Pancreas (tissue), 10 donors: ENCODE measurements around the gene NXT1. TPM values are rescaled to one million over a fixed set of nuclear protein-coding genes. Genes with fewer than 3 reads are reported as not detected.

Experiments
- ATAC-seq, 4 donors: fragments of 200-7000 bp; cut with Tn5 transposase; one replicate each; pipeline versions ENCODE4 v1.8.0 to v1.9.1; 2020; ENCODE audit warnings: mild to moderate bottlenecking in 4 of 4, moderate library complexity in 4 of 4
- DNase-seq, 6 donors: peaks; one replicate each; pipeline ENCODE4 v3.0.0-alpha.2; 2020
- FAIRE-seq: peaks from 2 replicates; lab custom pipeline; 2012; peaks lifted over from hg19 to GRCh38; lab: Jason Lieb, UNC
- H3K27ac ChIP-seq, 4 donors: fragments of 200-600 bp; sonication (generic); 1 replicate in 3 of 4; 2 replicates in 1 of 4; pipeline versions ENCODE4 v1.5.0 to v1.8.0; 2020
- H3K27me3 ChIP-seq, 4 donors: fragments of 200-600 bp; one replicate each; pipeline ENCODE4 v1.8.0; 2021
- H3K36me3 ChIP-seq, 3 donors: fragments of 200-600 bp; sonication (generic) in 1 of 3; one replicate each; pipeline versions ENCODE4 v1.5.0 to v1.8.0; 2020 to 2021
- H3K4me1 ChIP-seq, 3 donors: fragments of 200-600 bp; one replicate each; pipeline ENCODE4 v1.8.0; 2021
- H3K4me3 ChIP-seq, 4 donors: fragments of 200-600 bp; sonication (generic) in 2 of 4; one replicate each; pipeline versions ENCODE4 v1.5.0 to v1.8.0; 2020 to 2021
- H3K9me3 ChIP-seq, 4 donors: fragments of 200-600 bp; one replicate each; pipeline ENCODE4 v1.8.0; 2021
- WGBS, 2 donors: extraction: QIAGEN DNeasy Blood & Tissue Kit; methylation state at CpG; one replicate each; pipeline ENCODE4 v1.1.7; 2013; 5-methylcytosine and 5-hydroxymethylcytosine counted together
- intact Hi-C, 3 donors: fragments of 100-400 bp; cut with DNase I; formaldehyde crosslinking; loops; one replicate each; pipeline versions ENCODE4 v1.11.1 to v1.14.2; 2022
- polyA plus RNA-seq, 2 donors: library from polyadenylated mRNA; stranded (reverse); fragments of 200-250 nt; gene quantifications; one replicate each; pipeline ENCODE4 v1.2.3, GENCODE V29; 2013
- total RNA-seq, 6 donors: library from RNA; stranded (reverse); fragmentation: NEBNext Ultra II Directional in 4 of 6; extraction: Animal tissue kit (Norgen Biotek cat#: 25700) in 4 of 6; gene quantifications; one replicate each; pipeline versions ENCODE4 v1.2.1 to v1.2.4, GENCODE V29; 2021 to 2023
- TF ChIP-seq, protein P1 (sequence below), 4 donors: fragments of 200-600 bp; sonication (generic) in 3 of 4; IDR thresholded peaks; one replicate each; pipeline versions ENCODE4 v1.5.0 to v1.8.0; 2021; ENCODE audit warnings: antibody characterized with exemption in 4 of 4
- donor health status: healthy with polysubstance abuse.
- donor health status: DM: no; HTN: no; CAD: no; lungs with moderate emphysema.
- donor health status: DM: no; HTN: no; CAD: no.
- donor health status: control.
- donor health status: control.
- donor health status: Bipolar disorder and iron deficiency.
- donor health status: DM: yes; HTN: yes; CAD: no.
- donor health status: DM: no; HTN: no; CAD: no.
- donor health status: DM: no; HTN: no; CAD: no.
- donor health status: DM: yes; HTN: yes; CAD: no.

Gene NXT1
- total and polyA plus RNA-seq, 8 donors, result 4.2 to 9.6 (median 7.4) TPM

DNA sequence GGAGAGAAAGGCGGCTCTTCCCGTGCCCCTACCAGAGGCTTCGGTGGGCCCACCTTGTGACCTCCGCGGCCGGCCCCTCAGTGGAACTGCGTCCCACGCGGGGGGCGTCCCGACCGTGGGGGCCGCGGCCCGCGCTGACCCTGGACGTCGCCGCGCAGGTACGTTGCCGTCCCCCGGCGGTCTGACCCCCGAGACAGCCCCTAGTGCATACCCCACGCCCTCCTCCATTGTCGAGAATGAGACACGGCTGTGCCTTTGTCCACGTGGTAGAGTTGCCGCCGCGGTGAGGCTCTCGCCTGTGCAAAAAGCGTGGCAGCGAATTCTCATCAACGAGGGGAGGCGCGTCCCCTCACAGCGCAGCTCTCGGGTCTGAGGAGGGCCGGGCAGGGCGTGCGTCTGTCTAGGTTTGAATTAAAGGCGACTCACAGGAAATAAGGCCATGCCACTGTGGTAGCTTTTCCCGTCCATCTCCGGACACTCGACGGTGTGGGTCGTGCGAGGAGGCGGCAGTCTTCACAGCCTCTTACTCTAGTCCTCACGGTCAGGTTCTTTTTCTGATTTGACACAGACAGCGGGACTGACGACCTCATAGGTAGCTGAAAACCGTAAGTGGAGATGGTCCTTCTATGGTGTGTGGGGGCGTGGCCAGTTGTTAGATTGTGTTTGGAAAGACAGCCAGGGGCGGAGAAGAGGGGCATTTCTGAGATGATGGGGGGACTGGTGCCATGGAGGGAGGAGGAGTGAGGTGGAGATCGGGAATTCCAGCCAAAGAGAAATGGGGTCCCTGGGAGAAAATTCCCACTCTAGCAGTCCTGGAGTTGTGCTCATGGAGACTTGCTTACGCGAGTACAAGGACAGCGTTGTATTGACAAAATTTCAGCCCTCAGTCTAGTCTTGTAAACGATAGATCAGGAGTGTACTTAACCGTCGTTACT is 580 bp downstream of the NXT1 start:
- ATAC-seq (peak; percentile 25 to 35 (median 31)), DNase-seq (peak in 5 of 6 donors; percentile 37 to 79 (median 52)), FAIRE-seq (no peak)
- peak overlapping the region; percentile 88 to 99 (median 98) for H3K27ac ChIP-seq
- peak overlapping the region; percentile 94 to 98 (median 96) for H3K4me3 ChIP-seq
- 1% methylated on average over 48 to 64 of the region's 64 CpGs for WGBS, 2 donors
- peaks cover 0 to 5% (median 5%) of the 10 kb centered on the region in 3 donors for H3K36me3 ChIP-seq
- H3K27me3 ChIP-seq, result no peaks in the 10 kb centered on the region
- H3K9me3 ChIP-seq, result no peaks in the 10 kb centered on the region
- TF ChIP-seq, protein P1, sequence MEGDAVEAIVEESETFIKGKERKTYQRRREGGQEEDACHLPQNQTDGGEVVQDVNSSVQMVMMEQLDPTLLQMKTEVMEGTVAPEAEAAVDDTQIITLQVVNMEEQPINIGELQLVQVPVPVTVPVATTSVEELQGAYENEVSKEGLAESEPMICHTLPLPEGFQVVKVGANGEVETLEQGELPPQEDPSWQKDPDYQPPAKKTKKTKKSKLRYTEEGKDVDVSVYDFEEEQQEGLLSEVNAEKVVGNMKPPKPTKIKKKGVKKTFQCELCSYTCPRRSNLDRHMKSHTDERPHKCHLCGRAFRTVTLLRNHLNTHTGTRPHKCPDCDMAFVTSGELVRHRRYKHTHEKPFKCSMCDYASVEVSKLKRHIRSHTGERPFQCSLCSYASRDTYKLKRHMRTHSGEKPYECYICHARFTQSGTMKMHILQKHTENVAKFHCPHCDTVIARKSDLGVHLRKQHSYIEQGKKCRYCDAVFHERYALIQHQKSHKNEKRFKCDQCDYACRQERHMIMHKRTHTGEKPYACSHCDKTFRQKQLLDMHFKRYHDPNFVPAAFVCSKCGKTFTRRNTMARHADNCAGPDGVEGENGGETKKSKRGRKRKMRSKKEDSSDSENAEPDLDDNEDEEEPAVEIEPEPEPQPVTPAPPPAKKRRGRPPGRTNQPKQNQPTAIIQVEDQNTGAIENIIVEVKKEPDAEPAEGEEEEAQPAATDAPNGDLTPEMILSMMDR (IDR thresholded peaks at IDR 0.05), result no peak
- H3K4me1 ChIP-seq, result peaks cover 6 to 15% (median 11%) of the 10 kb centered on the region in 3 donors
- intact Hi-C loops, result no loop called here

DNA sequence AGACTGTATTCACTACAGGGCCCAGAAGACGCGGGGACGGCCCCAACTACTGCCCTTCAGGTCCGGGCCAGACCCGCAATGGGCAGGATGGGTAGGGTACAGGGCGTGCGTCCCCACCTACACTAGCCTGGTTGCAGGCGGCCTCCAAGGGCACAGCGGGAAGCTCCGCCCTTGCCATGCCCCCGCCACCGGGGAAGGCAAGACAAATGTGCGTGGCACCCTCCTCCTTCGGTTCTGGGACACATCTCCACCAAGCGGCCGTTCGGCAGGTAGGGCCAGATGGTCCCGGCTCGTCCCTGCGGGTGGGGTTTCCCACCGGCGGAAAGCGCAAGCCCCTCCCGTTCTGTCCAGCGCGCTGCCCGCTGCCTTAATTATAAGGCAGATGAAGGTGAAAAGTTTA is 5.6 kb downstream of the NXT1 start:
- TF ChIP-seq, protein P1 (IDR thresholded peaks at IDR 0.05), result no peak
- no peak for FAIRE-seq
- Histone ChIP-seq H3K27me3 (no peaks in the 10 kb centered on the region), H3K9me3 (no peaks in the 10 kb centered on the region), H3K27ac (no peak overlapping the region), H3K4me1 (peaks cover 16 to 39% (median 19%) of the 10 kb centered on the region in 3 donors), H3K4me3 (no peak overlapping the region), H3K36me3 (peaks cover 0 to 5% (median 5%) of the 10 kb centered on the region in 3 donors)
- 75 to 77% methylated on average over 27 of the region's 27 CpGs for WGBS, 2 donors
- intact Hi-C loops, result no loop called here
- DNase-seq, result peak in 3 of 6 donors; percentile 26 to 73 (median 37)
- ATAC-seq, result no peak

DNA sequence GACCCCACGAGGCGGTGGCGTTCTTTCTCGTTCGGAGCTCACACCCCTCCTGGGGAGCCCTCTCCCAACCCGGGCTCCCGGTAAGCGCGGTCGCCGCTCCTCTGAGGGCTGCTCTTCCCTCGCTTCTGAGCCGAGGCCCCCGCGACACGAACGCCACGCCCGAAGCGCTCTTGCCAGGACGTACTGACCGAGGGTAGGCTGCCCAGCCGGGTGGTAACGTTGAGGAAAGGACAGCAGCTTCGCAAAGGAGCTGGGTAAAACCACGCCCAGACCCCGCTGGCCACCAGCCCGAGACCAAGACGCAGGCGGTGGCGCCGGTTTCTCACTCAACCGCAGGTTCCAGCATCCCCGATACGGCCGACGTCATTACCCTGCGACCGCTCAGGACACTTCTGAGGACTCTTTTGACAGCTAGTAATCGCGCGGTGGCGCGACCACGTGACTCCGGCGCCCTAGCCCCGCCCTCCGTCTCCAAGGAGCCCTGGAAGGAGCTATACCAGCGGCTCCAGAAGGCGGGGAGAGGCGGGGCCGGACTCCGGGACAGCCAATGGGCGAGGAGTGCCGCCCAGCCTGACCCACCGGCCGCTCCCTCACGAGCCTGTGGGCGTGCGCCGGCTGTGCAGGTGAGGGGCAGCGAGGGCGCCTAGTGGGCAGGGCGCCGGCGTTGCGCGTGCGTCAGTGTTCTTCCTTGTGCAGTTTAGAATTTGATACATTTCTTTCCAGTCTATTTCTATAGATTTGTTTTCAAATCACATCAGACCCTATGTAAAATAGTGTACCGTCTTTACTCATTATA is 7.4 kb downstream of the NXT1 start:
- Histone ChIP-seq H3K4me1 (peaks cover 10 to 28% (median 17%) of the 10 kb centered on the region in 3 donors), H3K27me3 (no peaks in the 10 kb centered on the region), H3K27ac (peak overlapping the region; percentile 81 to 100 (median 88)), H3K4me3 (peak overlapping the region; percentile 53 to 69 (median 60)), H3K9me3 (no peaks in the 10 kb centered on the region), H3K36me3 (peaks cover 0 to 5% (median 5%) of the 10 kb centered on the region in 3 donors)
- WGBS, 2 donors, result 0% methylated on average over 70 to 71 of the region's 71 CpGs
- peak; percentile 84 for FAIRE-seq
- TF ChIP-seq, protein P1 (IDR thresholded peaks at IDR 0.05), result no peak
- intact Hi-C loops, result no loop called here
- peak; percentile 99 to 100 (median 100) for DNase-seq
- peak; percentile 79 to 87 (median 82) for ATAC-seq

DNA sequence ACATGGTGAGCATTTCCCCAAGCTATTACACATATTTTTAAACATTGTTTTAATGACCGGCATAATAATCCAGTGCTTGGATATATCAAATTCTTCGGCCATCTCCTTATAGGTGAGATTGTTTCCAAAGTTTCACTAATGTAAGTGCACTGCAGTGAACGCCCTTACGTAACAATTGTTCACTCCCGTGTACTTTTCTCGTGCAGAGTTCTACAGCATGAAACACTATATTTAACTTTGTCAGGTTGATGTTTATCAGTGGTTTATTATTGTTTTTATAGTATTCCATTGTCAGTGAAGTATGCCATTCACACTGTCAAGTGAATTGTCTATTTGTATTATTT is 7.9 kb downstream of the NXT1 start:
- DNase-seq (no peak), ATAC-seq (no peak), FAIRE-seq (no peak)
- peak overlapping the region; percentile 81 to 100 (median 88) for H3K27ac ChIP-seq
- H3K9me3 ChIP-seq, result no peaks in the 10 kb centered on the region
- H3K4me3 ChIP-seq, result peak overlapping the region in 3 of 4 donors; percentile 53 to 69 (median 64)
- H3K36me3 ChIP-seq, result peaks cover 0 to 5% (median 5%) of the 10 kb centered on the region in 3 donors
- intact Hi-C loops, result no loop called here
- TF ChIP-seq, protein P1 (IDR thresholded peaks at IDR 0.05), result no peak
- H3K27me3 ChIP-seq, result no peaks in the 10 kb centered on the region
- WGBS, 2 donors, result 4 to 10% methylated on average over 6 of the region's 6 CpGs
- peaks cover 10 to 33% (median 23%) of the 10 kb centered on the region in 3 donors for H3K4me1 ChIP-seq
